Measurements from ENCODE around the gene UBQLNL.

DNA sequence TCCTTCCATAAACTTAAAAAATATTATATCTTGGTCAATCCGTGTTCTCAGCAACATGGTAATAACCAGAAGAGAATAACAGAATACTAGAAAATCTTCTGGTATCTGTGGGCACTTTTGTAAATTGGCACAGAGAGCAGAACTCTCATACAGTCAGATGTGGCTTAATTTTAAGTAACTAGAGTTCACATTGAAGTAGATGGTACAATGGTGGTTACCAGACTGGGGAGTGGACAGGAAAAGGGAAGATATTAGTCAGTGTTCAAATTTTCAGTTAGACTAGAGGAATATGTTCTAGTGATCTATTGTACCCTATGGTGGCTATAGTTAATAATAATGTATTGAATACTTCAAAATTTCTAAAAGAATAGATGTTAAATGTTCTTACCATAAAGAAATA, 24.9 kb upstream of the UBQLNL start:
- TF ChIP-seq POLR2A (IDR thresholded peaks at IDR 0.05; ENCODE audit: low read length) = no peak
- no peak for TF ChIP-seq GATA1 (IDR thresholded peaks at IDR 0.05; ENCODE audit: low read depth, low read length)
